SK-N-SH treated with all-trans-retinoic acid at 6 μM for 48 hours (cell line): ENCODE data around the gene PCDHAC2.

Experiments
- ATAC-seq: fragments of 200-7000 bp; cut with Tn5 transposase; 3 replicates; pipeline ENCODE4 v1.9.1; 2020; ENCODE audit warnings: mild to moderate bottlenecking, moderate library complexity
- ARNTL ChIP-seq: fragments of 450-650 bp; formaldehyde crosslinking; IDR thresholded peaks from 2 replicates; pipeline ENCODE4 v1.5.0; 2020; ENCODE audit warnings: low read depth, mild to moderate bottlenecking, moderate library complexity, borderline replicate concordance
- CSDC2 ChIP-seq: fragments of 250-450 bp; sonication (Bioruptor Pico); IDR thresholded peaks from 2 replicates; pipeline ENCODE4 v1.5.0; 2020; ENCODE audit warnings: mild to moderate bottlenecking, moderate library complexity
- ESRRG ChIP-seq: fragments of 250-450 bp; sonication (Bioruptor Pico); IDR thresholded peaks from 2 replicates; pipeline ENCODE4 v1.6.1; 2021; ENCODE audit warnings: mild to moderate bottlenecking
- GLIS3 ChIP-seq: fragments of 250-450 bp; sonication (Bioruptor Pico); IDR thresholded peaks from 2 replicates; pipeline ENCODE4 v1.5.0; 2020; ENCODE audit warnings: mild to moderate bottlenecking, moderate library complexity
- ISL1 ChIP-seq: fragments of 250-450 bp; sonication (Bioruptor Pico); IDR thresholded peaks from 2 replicates; pipeline ENCODE4 v2.1.2; 2022; ENCODE audit warnings: mild to moderate bottlenecking, moderate library complexity
- OSR1 ChIP-seq: fragments of 250-450 bp; sonication (Bioruptor Pico); IDR thresholded peaks from 2 replicates; pipeline ENCODE4 v1.8.0; 2022; ENCODE audit warnings: moderate library complexity, mild to moderate bottlenecking, inconsistent platforms
- POU6F1 ChIP-seq: fragments of 250-450 bp; sonication (Bioruptor Pico); IDR thresholded peaks from 2 replicates; pipeline ENCODE4 v1.8.0; 2021; ENCODE audit warnings: low read depth, mild to moderate bottlenecking, moderate library complexity, borderline replicate concordance
- PPARA ChIP-seq: fragments of 250-450 bp; sonication (Bioruptor Pico); IDR thresholded peaks from 2 replicates; pipeline ENCODE4 v1.5.0; 2020; ENCODE audit warnings: mild to moderate bottlenecking, borderline replicate concordance
- RARB ChIP-seq: fragments of 250-450 bp; sonication (Bioruptor Pico); IDR thresholded peaks from 2 replicates; pipeline ENCODE4 v1.8.0; 2021; ENCODE audit warnings: mild to moderate bottlenecking, moderate library complexity
- SNAI2 ChIP-seq: fragments of 250-450 bp; sonication (Bioruptor Pico); IDR thresholded peaks from 2 replicates; pipeline ENCODE4 v1.5.0; 2020; ENCODE audit warnings: mild to moderate bottlenecking, moderate library complexity
- TCF4 ChIP-seq: fragments of 250-450 bp; sonication (Bioruptor Pico); IDR thresholded peaks from 2 replicates; pipeline ENCODE4 v1.8.0; 2021; ENCODE audit warnings: mild to moderate bottlenecking, moderate library complexity, borderline replicate concordance
- TOX ChIP-seq: fragments of 250-450 bp; sonication (Bioruptor Pico); IDR thresholded peaks from 2 replicates; pipeline ENCODE4 v1.8.0; 2021; ENCODE audit warnings: mild to moderate bottlenecking, moderate library complexity, borderline replicate concordance
- ZC3H10 ChIP-seq: fragments of 250-450 bp; sonication (Bioruptor Pico); IDR thresholded peaks from 2 replicates; pipeline ENCODE4 v1.5.1; 2021; ENCODE audit warnings: mild to moderate bottlenecking, moderate library complexity
- ZFP3 ChIP-seq: fragments of 250-450 bp; sonication (Bioruptor Pico); IDR thresholded peaks from 2 replicates; pipeline ENCODE4 v1.5.0; 2020; ENCODE audit warnings: mild to moderate bottlenecking, moderate library complexity
- ZFP30 ChIP-seq: fragments of 450-650 bp; formaldehyde crosslinking; IDR thresholded peaks from 2 replicates; pipeline ENCODE4 v1.5.0; 2022; ENCODE audit warnings: mild to moderate bottlenecking, moderate library complexity
- ZNF565 ChIP-seq: fragments of 450-650 bp; formaldehyde crosslinking; conservative IDR thresholded peaks from 2 replicates; pipeline ENCODE4 v1.5.0; 2020; ENCODE audit warnings: low read depth, mild to moderate bottlenecking, moderate library complexity
- ZNF70 ChIP-seq: fragments of 450-650 bp; formaldehyde crosslinking; IDR thresholded peaks from 2 replicates; pipeline ENCODE4 v1.5.0; 2020; ENCODE audit warnings: mild to moderate bottlenecking, moderate library complexity
- ZNF8 ChIP-seq: fragments of 450-650 bp; formaldehyde crosslinking; IDR thresholded peaks from 2 replicates; pipeline ENCODE4 v1.5.0; 2020; ENCODE audit warnings: mild to moderate bottlenecking, moderate library complexity
- TF ChIP-seq, protein P1 (sequence below): fragments of 250-450 bp; sonication (Bioruptor Pico); IDR thresholded peaks from 2 replicates; pipeline ENCODE4 v1.5.1; 2021; ENCODE audit warnings: mild to moderate bottlenecking, moderate library complexity
- TF ChIP-seq, protein P2 (sequence below): fragments of 250-450 bp; sonication (Bioruptor Pico); IDR thresholded peaks from 2 replicates; pipeline ENCODE4 v1.5.1; 2020; ENCODE audit warnings: low read depth, mild to moderate bottlenecking, moderate library complexity

PCDHAC2 gene

GRCh38 chr5:140926443-140927227, 39.6 kb upstream of the PCDHAC2 start:
- TF ChIP-seq RARB (CRISPR knock-in tag) (no peak), CSDC2 (CRISPR knock-in tag) (no peak), ZNF8 (CRISPR knock-in tag) (0 out of 2 replicates have a peak, but pooled peaks have one; percentile 18), ARNTL (CRISPR knock-in tag) (no peak), ZFP3 (CRISPR knock-in tag) (no peak), TCF4 (CRISPR knock-in tag) (0 out of 2 replicates have a peak, but pooled peaks have one; percentile 18), ZNF565 (CRISPR knock-in tag) (no peak), TOX (CRISPR knock-in tag) (no peak)
- peak; percentile 98 for ATAC-seq

- no peak for TF ChIP-seq ARNTL (CRISPR knock-in tag)
- ATAC-seq = no peak
These were observed 39.1 kb upstream of the PCDHAC2 start for GRCh38 chr5:140927228-140927573.

DNA sequence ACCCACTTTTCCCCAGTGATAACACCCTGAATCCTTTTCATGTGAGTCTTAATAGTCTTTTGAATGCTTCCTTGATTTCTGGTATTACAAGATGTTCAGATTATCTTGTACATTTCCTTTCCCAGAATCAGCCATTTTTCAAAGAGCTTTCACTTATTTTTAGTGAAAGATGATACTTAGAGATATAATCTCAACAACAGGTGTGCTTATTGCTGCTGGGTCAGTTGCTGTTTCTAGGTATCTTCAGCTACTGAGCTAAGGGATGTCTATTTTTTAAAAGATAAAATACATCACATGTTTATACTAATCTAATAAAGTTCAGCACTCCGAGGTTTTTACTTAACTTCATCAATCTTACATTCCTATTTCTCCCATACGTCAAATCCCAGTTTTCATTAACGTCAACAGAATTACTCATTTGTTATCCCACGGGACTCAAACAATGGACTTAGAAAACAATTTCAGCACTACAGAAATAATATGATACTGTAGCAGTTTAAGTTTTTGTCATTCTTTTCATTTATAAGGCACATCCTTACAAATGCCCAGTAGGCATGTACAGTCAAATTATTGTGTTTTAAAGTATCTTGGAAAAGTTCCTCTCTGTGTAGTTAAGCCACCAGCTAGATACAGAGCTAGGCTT, 31.2 kb upstream of the PCDHAC2 start:
- ATAC-seq = no peak
- TF ChIP-seq ISL1 (CRISPR knock-in tag) (peak; percentile 21; the same call in 1 of the 2 replicates), RARB (CRISPR knock-in tag) (no peak)
- TF ChIP-seq, all 23 proteins: peak for 1

DNA sequence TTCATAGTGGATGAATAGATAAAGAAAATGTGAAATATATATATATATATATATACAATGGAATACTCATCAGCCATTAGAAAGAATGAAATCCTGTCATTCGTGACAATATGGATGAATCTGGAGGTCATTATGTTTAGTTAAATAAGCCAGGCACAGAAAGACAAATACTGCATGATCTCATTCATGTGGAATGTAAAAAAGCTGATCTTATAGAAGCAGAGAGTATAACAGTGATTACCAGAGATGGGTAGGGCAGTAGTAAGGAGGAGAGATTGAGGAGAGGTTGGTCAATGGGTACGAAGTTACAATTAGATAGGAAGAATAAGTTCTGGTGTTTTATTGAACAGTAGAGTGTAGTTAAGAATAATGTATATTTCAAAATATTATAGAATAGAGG, 19.7 kb upstream of the PCDHAC2 start:
- TF ChIP-seq SNAI2 (no peak), ZFP3 (CRISPR knock-in tag) (no peak), ZNF8 (CRISPR knock-in tag) (no peak), TCF4 (CRISPR knock-in tag) (no peak), OSR1 (no peak)
- no peak for ATAC-seq

DNA sequence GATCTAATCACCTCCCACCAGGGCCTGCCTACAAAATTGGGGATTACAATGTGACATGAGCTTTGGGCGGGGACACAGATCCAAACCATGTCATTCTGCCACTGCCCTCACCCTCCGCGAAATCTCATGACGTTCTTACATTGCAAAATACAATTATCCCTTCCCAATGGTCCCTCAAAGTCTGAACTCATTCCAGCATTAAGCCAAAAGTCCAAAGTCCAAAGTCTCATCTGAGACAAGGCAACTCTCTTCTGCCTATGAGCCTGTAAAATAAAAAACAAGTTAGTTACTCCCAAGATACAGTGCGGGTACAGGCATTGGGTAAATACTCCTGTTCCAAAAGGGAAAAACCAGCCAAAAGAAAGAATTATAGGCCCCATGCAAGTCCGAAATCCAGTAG, 14.6 kb upstream of the PCDHAC2 start:
- TF ChIP-seq ZC3H10 (CRISPR knock-in tag) = no peak
- TF ChIP-seq, protein P1, sequence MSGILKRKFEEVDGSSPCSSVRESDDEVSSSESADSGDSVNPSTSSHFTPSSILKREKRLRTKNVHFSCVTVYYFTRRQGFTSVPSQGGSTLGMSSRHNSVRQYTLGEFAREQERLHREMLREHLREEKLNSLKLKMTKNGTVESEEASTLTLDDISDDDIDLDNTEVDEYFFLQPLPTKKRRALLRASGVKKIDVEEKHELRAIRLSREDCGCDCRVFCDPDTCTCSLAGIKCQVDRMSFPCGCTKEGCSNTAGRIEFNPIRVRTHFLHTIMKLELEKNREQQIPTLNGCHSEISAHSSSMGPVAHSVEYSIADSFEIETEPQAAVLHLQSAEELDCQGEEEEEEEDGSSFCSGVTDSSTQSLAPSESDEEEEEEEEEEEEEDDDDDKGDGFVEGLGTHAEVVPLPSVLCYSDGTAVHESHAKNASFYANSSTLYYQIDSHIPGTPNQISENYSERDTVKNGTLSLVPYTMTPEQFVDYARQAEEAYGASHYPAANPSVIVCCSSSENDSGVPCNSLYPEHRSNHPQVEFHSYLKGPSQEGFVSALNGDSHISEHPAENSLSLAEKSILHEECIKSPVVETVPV = no peak
- TF ChIP-seq TOX (CRISPR knock-in tag) = no peak
- TF ChIP-seq OSR1 = no peak
- no peak for TF ChIP-seq GLIS3 (CRISPR knock-in tag)
- TF ChIP-seq, all 23 proteins: peak for 0
- ATAC-seq = no peak

DNA sequence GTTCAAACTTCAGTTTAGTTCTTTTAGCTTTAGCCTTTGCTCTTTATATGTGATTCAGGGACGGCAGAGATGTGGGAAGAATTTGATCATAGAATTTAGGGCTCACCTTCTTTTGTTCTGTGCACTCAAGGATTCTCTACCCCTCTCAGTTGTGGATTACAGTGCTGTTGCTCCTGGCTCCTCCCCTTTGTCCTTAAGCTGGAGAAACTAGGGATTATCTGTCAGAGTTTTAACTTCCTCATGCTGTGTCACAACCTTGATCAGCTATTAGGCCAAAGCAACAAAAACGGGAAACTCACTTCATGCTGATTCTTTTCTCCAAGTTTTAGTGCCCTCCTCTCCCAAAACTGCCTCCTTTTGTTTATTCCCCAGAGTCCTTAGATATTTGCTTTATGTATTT, 13.0 kb upstream of the PCDHAC2 start:
- TF ChIP-seq TOX (CRISPR knock-in tag) (no peak), TCF4 (CRISPR knock-in tag) (no peak), ARNTL (CRISPR knock-in tag) (no peak), GLIS3 (CRISPR knock-in tag) (no peak), PPARA (CRISPR knock-in tag) (no peak), POU6F1 (CRISPR knock-in tag) (no peak), ESRRG (CRISPR knock-in tag) (no peak), ZFP3 (CRISPR knock-in tag) (no peak), SNAI2 (no peak), ZNF8 (CRISPR knock-in tag) (no peak), ZNF70 (CRISPR knock-in tag) (no peak), ZC3H10 (CRISPR knock-in tag) (no peak), ZNF565 (CRISPR knock-in tag) (no peak), ZFP30 (no peak), ISL1 (CRISPR knock-in tag) (no peak)
- TF ChIP-seq, protein P1 = no peak
- TF ChIP-seq, protein P2, sequence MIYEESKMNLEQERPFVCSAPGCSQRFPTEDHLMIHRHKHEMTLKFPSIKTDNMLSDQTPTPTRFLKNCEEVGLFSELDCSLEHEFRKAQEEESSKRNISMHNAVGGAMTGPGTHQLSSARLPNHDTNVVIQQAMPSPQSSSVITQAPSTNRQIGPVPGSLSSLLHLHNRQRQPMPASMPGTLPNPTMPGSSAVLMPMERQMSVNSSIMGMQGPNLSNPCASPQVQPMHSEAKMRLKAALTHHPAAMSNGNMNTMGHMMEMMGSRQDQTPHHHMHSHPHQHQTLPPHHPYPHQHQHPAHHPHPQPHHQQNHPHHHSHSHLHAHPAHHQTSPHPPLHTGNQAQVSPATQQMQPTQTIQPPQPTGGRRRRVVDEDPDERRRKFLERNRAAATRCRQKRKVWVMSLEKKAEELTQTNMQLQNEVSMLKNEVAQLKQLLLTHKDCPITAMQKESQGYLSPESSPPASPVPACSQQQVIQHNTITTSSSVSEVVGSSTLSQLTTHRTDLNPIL (CRISPR knock-in tag) = no peak

More for the DNA sequence above, 13.0 kb upstream of the PCDHAC2 start:
- ATAC-seq = no peak
